Spleen (tissue), 11 donors: ENCODE data around the gene L3MBTL1. TPM values are rescaled to one million over a fixed set of nuclear protein-coding genes. Genes with fewer than 3 reads are reported as not detected.

Experiments used
- DNase-seq: peaks from one replicate; pipeline ENCODE4 v3.0.0-alpha.2; 2020
- H3K27ac ChIP-seq, 8 donors: fragments of 200-600 bp; sonication (generic) in 7 of 8; 1 replicate in 4 of 8; 2 replicates in 4 of 8; pipeline versions ENCODE4 v1.5.0 to v1.8.0; 2016 to 2021; ENCODE audit warnings: inconsistent platforms in 4 of 8, mild to moderate bottlenecking in 4 of 8, moderate library complexity in 1 of 8
- H3K27me3 ChIP-seq, 7 donors: fragments of 200-600 bp; sonication (generic) in 6 of 7; replicated peaks in 1 of 7; 1 replicate in 4 of 7; 2 replicates in 3 of 7; pipeline versions ENCODE4 v1.5.0 to v1.8.0; 2016 to 2021; ENCODE audit warnings: inconsistent platforms in 3 of 7, mild to moderate bottlenecking in 1 of 7
- H3K36me3 ChIP-seq, 6 donors: fragments of 200-600 bp; sonication (generic) in 5 of 6; 1 replicate in 4 of 6; 2 replicates in 2 of 6; pipeline versions ENCODE4 v1.5.0 to v1.8.0; 2016 to 2021; ENCODE audit warnings: inconsistent platforms in 2 of 6
- H3K4me1 ChIP-seq, 6 donors: fragments of 200-600 bp; sonication (generic) in 5 of 6; 1 replicate in 3 of 6; 2 replicates in 3 of 6; pipeline versions ENCODE4 v1.5.0 to v1.8.0; 2016 to 2021; ENCODE audit warnings: inconsistent platforms in 3 of 6
- H3K4me3 ChIP-seq, 8 donors: fragments of 200-600 bp; sonication (generic) in 7 of 8; 1 replicate in 4 of 8; 2 replicates in 4 of 8; pipeline versions ENCODE4 v1.5.0 to v1.8.0; 2016 to 2021; ENCODE audit warnings: inconsistent platforms in 4 of 8, mild to moderate bottlenecking in 4 of 8, moderate library complexity in 2 of 8
- H3K9me3 ChIP-seq, 8 donors: fragments of 200-600 bp; sonication (generic) in 7 of 8; 1 replicate in 4 of 8; 2 replicates in 4 of 8; pipeline versions ENCODE4 v1.5.0 to v1.8.0; 2016 to 2021; ENCODE audit warnings: inconsistent platforms in 4 of 8
- POLR2A ChIP-seq, 3 donors: fragments of 450-650 bp; IDR thresholded peaks; one replicate each; pipeline ENCODE4 v1.5.1; 2017; ENCODE audit warnings: antibody characterized with exemption in 3 of 3, mild to moderate bottlenecking in 1 of 3
- POLR2AphosphoS5 ChIP-seq, 3 donors: sonication (generic); formaldehyde crosslinking; IDR thresholded peaks; one replicate each; pipeline ENCODE4 v1.5.1; 2017; ENCODE audit warnings: antibody characterized with exemption in 3 of 3
- WGBS, 5 donors: extraction: QIAGEN DNeasy Blood & Tissue Kit in 3 of 5; methylation state at CpG; one replicate each; pipeline versions ENCODE4 v1.1.5 to v1.1.7; 2013 to 2018; 5-methylcytosine and 5-hydroxymethylcytosine counted together
- intact Hi-C: fragments of 100-400 bp; cut with DNase I; formaldehyde crosslinking; loops from one replicate; pipeline ENCODE4 v1.15.0; 2023; ENCODE audit warnings: low total_unique reads
- polyA plus RNA-seq, 3 donors: library from polyadenylated mRNA; stranded (reverse); fragments of 200-250 nt; gene quantifications; one replicate each; pipeline ENCODE4 v1.2.1, GENCODE V29; 2013
- small RNA-seq, 4 donors: library from RNA; depleted of rRNA; stranded (forward); fragments of <200 nt; gene quantifications; one replicate each; pipeline ENCODE3, GENCODE V24; 2016
- total RNA-seq, 7 donors: library from RNA; depleted of rRNA in 3 of 7; stranded (reverse); fragments of >200 nt in 3 of 7; fragmentation: NEBNext Ultra II Directional in 4 of 7; extraction: Animal tissue kit (Norgen Biotek cat#: 25700) in 4 of 7; gene quantifications; one replicate each; pipeline versions ENCODE4 v1.1.0 to v1.2.1, GENCODE V29; 2016 to 2021
- TF ChIP-seq, protein P1 (sequence below), 11 experiments: fragments of 200-600 bp in 7 of 11; fragments of 450-650 bp in 4 of 11; sonication (generic) in 4 of 11; IDR thresholded peaks in 8 of 11; conservative IDR thresholded peaks in 3 of 11; 1 replicate in 7 of 11; 2 replicates in 4 of 11; pipeline versions ENCODE4 v1.4.0 to v1.8.0; 2016 to 2021; ENCODE audit warnings: antibody characterized with exemption in 11 of 11, inconsistent platforms in 4 of 11, mild to moderate bottlenecking in 1 of 11
- donor health status: healthy with polysubstance abuse.
- donor health status: DM: no; HTN: no; CAD: no; lungs with moderate emphysema.
- donor health status: DM: no; HTN: no; CAD: no.
- donor health status: Bipolar disorder and iron deficiency.
- donor health status: healthy.
- donor health status: DM: no; HTN: no; CAD: no.
- donor health status: DM: yes; HTN: yes; CAD: no.

L3MBTL1 gene
- total and polyA plus RNA-seq, 10 donors: 3.1 to 19.1 (median 14.1) TPM

DNA sequence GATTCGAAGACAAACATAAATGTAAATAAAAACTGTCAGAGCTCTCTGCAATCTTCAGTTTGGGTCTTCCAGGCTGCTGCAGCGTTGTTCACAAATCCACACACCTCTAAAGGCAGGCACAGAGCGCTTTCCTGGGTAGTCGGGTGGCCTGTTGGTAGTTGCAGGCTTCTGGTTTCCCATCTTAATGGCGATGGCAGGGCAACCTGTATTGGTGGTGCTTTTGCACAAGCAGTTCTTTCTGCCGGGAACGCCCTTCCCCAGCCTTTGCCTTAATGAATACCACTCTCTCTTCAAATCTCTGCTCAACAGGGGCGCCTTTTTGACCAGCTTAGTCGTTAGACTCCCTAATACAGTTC lies 82.5 kb downstream of the L3MBTL1 start:
- H3K4me1 ChIP-seq: peaks cover 9 to 29% (median 22%) of the 10 kb centered on the region in 6 donors
- DNase-seq: no peak
- H3K27ac ChIP-seq: peak overlapping the region; percentile 77 to 94 (median 92)
- 23 to 35% (median 30%) methylated on average over 8 to 9 of the region's 9 CpGs for WGBS, 5 donors
- H3K4me3 ChIP-seq: peak overlapping the region; percentile 72 to 99 (median 87)
- no peaks in the 10 kb centered on the region for H3K9me3 ChIP-seq
- TF ChIP-seq POLR2AphosphoS5 (IDR thresholded peaks at IDR 0.05) (no peak), POLR2A (IDR thresholded peaks at IDR 0.05) (no peak)
- TF ChIP-seq, protein P1, sequence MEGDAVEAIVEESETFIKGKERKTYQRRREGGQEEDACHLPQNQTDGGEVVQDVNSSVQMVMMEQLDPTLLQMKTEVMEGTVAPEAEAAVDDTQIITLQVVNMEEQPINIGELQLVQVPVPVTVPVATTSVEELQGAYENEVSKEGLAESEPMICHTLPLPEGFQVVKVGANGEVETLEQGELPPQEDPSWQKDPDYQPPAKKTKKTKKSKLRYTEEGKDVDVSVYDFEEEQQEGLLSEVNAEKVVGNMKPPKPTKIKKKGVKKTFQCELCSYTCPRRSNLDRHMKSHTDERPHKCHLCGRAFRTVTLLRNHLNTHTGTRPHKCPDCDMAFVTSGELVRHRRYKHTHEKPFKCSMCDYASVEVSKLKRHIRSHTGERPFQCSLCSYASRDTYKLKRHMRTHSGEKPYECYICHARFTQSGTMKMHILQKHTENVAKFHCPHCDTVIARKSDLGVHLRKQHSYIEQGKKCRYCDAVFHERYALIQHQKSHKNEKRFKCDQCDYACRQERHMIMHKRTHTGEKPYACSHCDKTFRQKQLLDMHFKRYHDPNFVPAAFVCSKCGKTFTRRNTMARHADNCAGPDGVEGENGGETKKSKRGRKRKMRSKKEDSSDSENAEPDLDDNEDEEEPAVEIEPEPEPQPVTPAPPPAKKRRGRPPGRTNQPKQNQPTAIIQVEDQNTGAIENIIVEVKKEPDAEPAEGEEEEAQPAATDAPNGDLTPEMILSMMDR (IDR thresholded peaks at IDR 0.05 in 8 of 11, conservative IDR thresholded peaks at IDR 0.05 in 3 of 11): no peak
- intact Hi-C loops: no loop called here
- H3K27me3 ChIP-seq: no peaks in the 10 kb centered on the region
- peaks cover 0 to 7% (median 6%) of the 10 kb centered on the region in 6 donors for H3K36me3 ChIP-seq

DNA sequence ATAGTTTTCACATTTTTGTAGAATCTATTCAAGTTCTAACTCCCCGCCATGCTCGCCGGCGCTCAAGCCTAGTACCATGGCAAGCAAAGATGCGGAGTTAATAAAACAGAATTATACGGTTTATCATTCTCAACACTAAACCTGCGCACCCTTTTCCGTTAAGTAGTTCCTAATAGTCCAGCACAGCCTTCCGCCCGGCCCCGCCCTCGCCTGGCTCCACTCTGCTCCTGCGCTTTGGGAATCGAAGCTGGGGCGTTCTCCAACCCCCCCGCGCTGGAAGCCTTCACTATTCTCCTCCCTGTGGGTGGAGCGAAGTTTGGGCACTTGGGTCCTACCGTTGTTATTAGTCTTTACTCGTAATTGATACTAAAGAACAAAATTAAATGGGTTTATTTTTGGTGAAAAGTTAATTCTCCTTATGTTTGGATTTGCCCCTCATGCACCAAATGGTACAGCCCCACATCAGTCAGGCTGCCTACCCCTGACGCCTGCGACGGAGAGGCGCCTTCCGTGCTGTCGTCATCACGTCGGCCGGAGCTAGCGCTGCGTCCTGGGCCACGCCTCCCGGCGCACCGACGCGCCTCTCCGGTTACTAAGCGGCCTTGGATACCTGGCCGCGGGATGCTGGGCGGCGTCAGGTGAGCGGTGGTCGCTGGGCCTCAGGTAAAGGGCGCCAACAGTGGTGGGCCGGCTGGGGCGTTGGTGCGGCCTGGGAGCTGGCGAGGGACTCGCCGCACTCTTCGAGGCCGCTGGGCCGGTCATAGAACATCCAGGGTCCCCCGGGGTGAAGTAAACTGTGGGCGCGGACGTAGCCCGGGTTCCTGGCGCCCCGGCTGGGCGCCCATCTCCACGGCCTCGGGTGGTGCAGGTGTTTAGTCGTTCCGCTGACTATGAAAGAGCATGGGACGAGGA lies 83.2 kb downstream of the L3MBTL1 start, which contains the start of gene IFT52:
Gene IFT52, plus strand, starts transcription at position 546 of the 912 bp plus-strand sequence. CDS start 3,762 bp downstream, outside the sequence.
- WGBS, 5 donors: 0% methylated on average over 47 to 68 of the region's 68 CpGs
- Histone ChIP-seq H3K9me3 (no peaks in the 10 kb centered on the region), H3K4me1 (peaks cover 9 to 29% (median 22%) of the 10 kb centered on the region in 6 donors), H3K36me3 (peaks cover 0 to 13% (median 12%) of the 10 kb centered on the region in 6 donors), H3K4me3 (peak within 1 kb of the TSS; percentile 72 to 99 (median 87)), H3K27me3 (no peaks in the 10 kb centered on the region), H3K27ac (peak within 1 kb of the TSS; percentile 77 to 94 (median 92))
- peak; percentile 91 to 92 (median 91) for TF ChIP-seq POLR2AphosphoS5 (IDR thresholded peaks at IDR 0.05)
- TF ChIP-seq, protein P1 (IDR thresholded peaks at IDR 0.05 in 8 of 11, conservative IDR thresholded peaks at IDR 0.05 in 3 of 11): peak in 2 of 11 experiments; percentile 4 to 15
- TF ChIP-seq POLR2A (IDR thresholded peaks at IDR 0.05): peak in 2 of 3 donors; percentile 14 to 19
- peak; percentile 98 for DNase-seq
- intact Hi-C loops: no loop called here

Small RNA genes lying within 50 kb of the gene (small RNA-seq; reads per million reads assigned to genes)
- 0 reads per million in 4 donors for gene RNU6-1251P

Other genes starting within 250 kb of the L3MBTL1 start
- gene SRSF6, start 49.8 kb upstream of the L3MBTL1 start, total RNA-seq: 100 to 1,000 TPM in 4 of 7 donors, 10 to 100 TPM in 3; 68.7 to 161 (median 123) TPM
- 100 to 1,000 TPM in 1 of 3 donors, 10 to 100 TPM in 2; 82.2 to 113 (median 83.7) TPM for gene SRSF6, start 49.8 kb upstream of the L3MBTL1 start, polyA plus RNA-seq
- gene SGK2, start 51.3 kb downstream of the L3MBTL1 start, total RNA-seq: 1 to 10 TPM in 5 of 7 donors, under 1 TPM in 2; 0.50 to 3.1 (median 1.2) TPM
- under 1 TPM; 0.54 to 0.65 (median 0.55) TPM for gene SGK2, start 51.3 kb downstream of the L3MBTL1 start, polyA plus RNA-seq
- gene IFT52, start 83.2 kb downstream of the L3MBTL1 start, total RNA-seq: 10 to 100 TPM; 15.4 to 26.4 (median 23.3) TPM
- 10 to 100 TPM; 14.4 to 16.4 (median 15.9) TPM for gene IFT52, start 83.2 kb downstream of the L3MBTL1 start, polyA plus RNA-seq
- 10 to 100 TPM in 5 of 7 donors, 1 to 10 TPM in 2; 8.2 to 55.2 (median 25.3) TPM for gene MYBL2, start 159.4 kb downstream of the L3MBTL1 start, total RNA-seq
- 10 to 100 TPM; 17.8 to 60.0 (median 31.5) TPM for gene MYBL2, start 159.4 kb downstream of the L3MBTL1 start, polyA plus RNA-seq
- under 1 TPM in 2 of 7 donors, not detected in 5; 0.40 to 0.46 TPM for gene GTSF1L, start 219.3 kb downstream of the L3MBTL1 start, total RNA-seq
- gene GTSF1L, start 219.3 kb downstream of the L3MBTL1 start, polyA plus RNA-seq: 1 to 10 TPM in 2 of 3 donors, under 1 TPM in 1; 0.90 to 3.0 (median 1.7) TPM